H1 (cell line): ENCODE measurements around the gene OPCML. TPM values are rescaled to one million over a fixed set of nuclear protein-coding genes. Genes with fewer than 3 reads are reported as not detected.

Source experiments
- CTCF ChIA-PET: fragments of 300-600 bp; sonication (Branson Sonifier 250); formaldehyde crosslinking; loops from one replicate; lab custom pipeline; 2021; ENCODE audit not compliant: partially characterized antibody; lab: Charles Lee
- POLR2A ChIA-PET: fragments of 300-600 bp; sonication (Branson Sonifier 250); formaldehyde crosslinking; loops from one replicate; lab custom pipeline; 2021; ENCODE audit warnings: inconsistent platforms; ENCODE audit not compliant: partially characterized antibody; lab: Charles Lee
- DNase-seq, 2 experiments: peaks; one replicate each; pipeline versions ENCODE4 v3.0.0 to v3.0.0-alpha.2; 2010 to 2022; ENCODE audit warnings: low spot score in 2 of 2, low read depth in 1 of 2, mixed read lengths in 1 of 2
- FAIRE-seq: peaks from 2 replicates; lab custom pipeline; 2011; peaks lifted over from hg19 to GRCh38; lab: Jason Lieb, UNC
- H2AFZ ChIP-seq: 2 replicates; pipeline ENCODE4 v1.8.1; 2012; ENCODE audit warnings: low read length, inconsistent platforms
- H2AK5ac ChIP-seq: 2 replicates; pipeline ENCODE4 v1.6.1; 2013; ENCODE audit warnings: low read depth, low read length
- H2BK120ac ChIP-seq: replicated peaks from 2 replicates; pipeline ENCODE3; 2013; ENCODE audit warnings: low read depth, low read length, inconsistent platforms
- H2BK12ac ChIP-seq: 2 replicates; pipeline ENCODE4 v1.6.1; 2013; ENCODE audit warnings: low read depth, low read length
- H2BK15ac ChIP-seq: 2 replicates; pipeline ENCODE4 v1.6.1; 2013; ENCODE audit warnings: low read length
- H2BK20ac ChIP-seq: 2 replicates; pipeline ENCODE4 v1.6.1; 2013; ENCODE audit warnings: low read length
- H2BK5ac ChIP-seq: 2 replicates; pipeline ENCODE4 v1.6.1; 2013; ENCODE audit warnings: low read depth, low read length
- H3K14ac ChIP-seq: 2 replicates; pipeline ENCODE4 v1.6.1; 2013; ENCODE audit warnings: inconsistent platforms; ENCODE audit not compliant: insufficient read length
- H3K18ac ChIP-seq: 2 replicates; pipeline ENCODE4 v1.6.1; 2013; ENCODE audit warnings: low read length; ENCODE audit errors: extremely low read depth
- H3K23ac ChIP-seq: 2 replicates; pipeline ENCODE4 v1.6.1; 2013; ENCODE audit warnings: inconsistent platforms; ENCODE audit not compliant: insufficient read length
- H3K23me2 ChIP-seq: 2 replicates; pipeline ENCODE4 v1.6.1; 2013; ENCODE audit warnings: low read depth, low read length
- H3K27ac ChIP-seq: 2 replicates; pipeline ENCODE4 v1.6.1; 2011; ENCODE audit warnings: low read depth, low read length, inconsistent platforms
- H3K27me3 ChIP-seq, 4 experiments: replicated peaks in 1 of 4; 1 replicate in 1 of 4; 2 replicates in 3 of 4; pipeline versions ENCODE4 v1.6.1 to v1.8.1; 2011 to 2013; ENCODE audit warnings: low read length in 3 of 4, mild to moderate bottlenecking in 3 of 4, inconsistent platforms in 2 of 4, mixed read lengths in 2 of 4, moderate library complexity in 1 of 4; ENCODE audit not compliant: control insufficient read depth in 3 of 4, insufficient read depth in 3 of 4; ENCODE audit errors: extremely low read depth in 1 of 4
- H3K36me3 ChIP-seq, 4 experiments: 2 replicates each; pipeline versions ENCODE4 v1.6.1 to v1.8.1; 2011 to 2013; ENCODE audit warnings: mild to moderate bottlenecking in 4 of 4, low read length in 3 of 4, moderate library complexity in 2 of 4, control low read depth in 1 of 4, inconsistent platforms in 1 of 4; ENCODE audit not compliant: insufficient read depth in 4 of 4, control insufficient read depth in 2 of 4
- H3K4ac ChIP-seq: replicated peaks from 2 replicates; pipeline ENCODE3; 2013; ENCODE audit warnings: low read length, low read depth, mixed read lengths, inconsistent platforms; ENCODE audit not compliant: insufficient read length
- H3K4me1 ChIP-seq, 4 experiments: replicated peaks in 1 of 4; 1 replicate in 1 of 4; 2 replicates in 3 of 4; pipeline versions ENCODE4 v1.6.1 to v1.8.1; 2011 to 2013; ENCODE audit warnings: low read length in 3 of 4, inconsistent platforms in 2 of 4, mixed read lengths in 1 of 4; ENCODE audit not compliant: insufficient read depth in 4 of 4, control insufficient read depth in 3 of 4
- H3K4me2 ChIP-seq, 2 experiments: 2 replicates each; pipeline versions ENCODE4 v1.6.1 to v1.8.1; 2011 to 2013; ENCODE audit warnings: low read depth in 2 of 2, low read length in 2 of 2, control low read depth in 1 of 2, inconsistent platforms in 1 of 2, mild to moderate bottlenecking in 1 of 2; ENCODE audit not compliant: insufficient read depth in 1 of 2
- H3K4me3 ChIP-seq, 4 experiments: fragments of 200-600, 300-600 bp in 1 of 4; sonication (generic), shearing (Covaris generic), sonication (Bioruptor Twin) in 1 of 4; 2 replicates each; pipeline versions ENCODE4 v1.5.1 to v1.8.1; 2011 to 2016; ENCODE audit warnings: low read length in 4 of 4, low read depth in 3 of 4, control low read depth in 2 of 4, inconsistent platforms in 2 of 4, mild to moderate bottlenecking in 2 of 4, mixed read lengths in 1 of 4, moderate library complexity in 1 of 4; ENCODE audit not compliant: insufficient read depth in 2 of 4; ENCODE audit errors: extremely low read depth in 1 of 4
- H3K56ac ChIP-seq: replicated peaks from 2 replicates; pipeline ENCODE3; 2013; ENCODE audit warnings: low read depth, mild to moderate bottlenecking, mixed read lengths, low read length, inconsistent platforms; ENCODE audit not compliant: insufficient read length
- H3K79me1 ChIP-seq: 2 replicates; pipeline ENCODE4 v1.6.1; 2013; ENCODE audit warnings: low read depth, low read length, control low read depth
- H3K79me2 ChIP-seq, 2 experiments: 2 replicates each; pipeline versions ENCODE4 v1.6.1 to v1.8.1; 2012 to 2013; ENCODE audit warnings: low read length in 2 of 2, mild to moderate bottlenecking in 2 of 2, inconsistent platforms in 1 of 2; ENCODE audit not compliant: insufficient read depth in 2 of 2, control insufficient read depth in 1 of 2
- H3K9ac ChIP-seq, 4 experiments: replicated peaks in 1 of 4; 1 replicate in 1 of 4; 2 replicates in 3 of 4; pipeline versions ENCODE4 v1.6.1 to v1.8.1; 2011 to 2013; ENCODE audit warnings: low read depth in 3 of 4, low read length in 3 of 4, control low read depth in 2 of 4, mild to moderate bottlenecking in 2 of 4, moderate library complexity in 2 of 4, inconsistent platforms in 1 of 4; ENCODE audit errors: extremely low read depth in 1 of 4
- H3K9me3 ChIP-seq, 2 experiments: 2 replicates each; pipeline versions ENCODE4 v1.6.1 to v1.8.1; 2012 to 2013; ENCODE audit warnings: mild to moderate bottlenecking in 2 of 2, moderate library complexity in 2 of 2, control low read depth in 1 of 2, inconsistent platforms in 1 of 2, low read depth in 1 of 2, low read length in 1 of 2, mixed read lengths in 1 of 2; ENCODE audit not compliant: insufficient read depth in 2 of 2
- H4K20me1 ChIP-seq, 2 experiments: replicated peaks in 1 of 2; 2 replicates each; pipeline versions ENCODE3 to v1.8.1; 2011 to 2013; ENCODE audit warnings: inconsistent platforms in 2 of 2, low read length in 2 of 2, mild to moderate bottlenecking in 1 of 2; ENCODE audit not compliant: insufficient read depth in 2 of 2, control insufficient read depth in 1 of 2
- H4K5ac ChIP-seq: 2 replicates; pipeline ENCODE4 v1.6.1; 2013; ENCODE audit warnings: low read length, low read depth, mixed read lengths, inconsistent platforms; ENCODE audit not compliant: insufficient read length
- H4K8ac ChIP-seq: 2 replicates; pipeline ENCODE4 v1.8.0; 2013; ENCODE audit warnings: mild to moderate bottlenecking, moderate library complexity, low read length, inconsistent platforms; ENCODE audit not compliant: insufficient read depth; ENCODE audit errors: extremely low read depth
- H4K91ac ChIP-seq: replicated peaks from 2 replicates; pipeline ENCODE3; 2013; ENCODE audit warnings: low read length, mixed read lengths, inconsistent platforms; ENCODE audit not compliant: insufficient read length
- CBX5 ChIP-seq: fragments of 300-800, 300-1000 bp; sonication (generic); IDR thresholded peaks from 2 replicates; pipeline ENCODE4 v1.7.1; 2016; ENCODE audit warnings: antibody characterized with exemption, low read length, low read depth
- CHD2 ChIP-seq: IDR thresholded peaks from 2 replicates; pipeline ENCODE4 v1.6.1; 2012; ENCODE audit warnings: low read length, improper control_type of control experiment
- POLR2AphosphoS5 ChIP-seq: IDR thresholded peaks from 2 replicates; pipeline ENCODE4 v1.6.1; 2011; ENCODE audit warnings: low read depth, low read length
- RAD21 ChIP-seq, 2 experiments: IDR thresholded peaks in 1 of 2; conservative IDR thresholded peaks in 1 of 2; 2 replicates each; pipeline ENCODE4 v1.6.1; 2011; ENCODE audit warnings: low read depth in 2 of 2, low read length in 2 of 2, improper control_type of control experiment in 1 of 2, inconsistent platforms in 1 of 2, mild to moderate bottlenecking in 1 of 2, moderate library complexity in 1 of 2
- SIN3A ChIP-seq, 2 experiments: IDR thresholded peaks in 1 of 2; conservative IDR thresholded peaks in 1 of 2; 2 replicates each; pipeline ENCODE4 v1.6.1; 2011 to 2012; ENCODE audit warnings: low read length in 2 of 2, improper control_type of control experiment in 1 of 2, low read depth in 1 of 2, mild to moderate bottlenecking in 1 of 2
- SUZ12 ChIP-seq: fragments of 200-600 bp; sonication (generic); IDR thresholded peaks from 2 replicates; pipeline ENCODE4 v1.6.1; 2012; ENCODE audit warnings: mild to moderate bottlenecking, inconsistent platforms, low read length, moderate library complexity, mixed read lengths
- TCF12 ChIP-seq: IDR thresholded peaks from 2 replicates; pipeline ENCODE4 v1.6.1; 2011; ENCODE audit warnings: low read depth, mild to moderate bottlenecking, low read length
- ZNF274 ChIP-seq: IDR thresholded peaks from 2 replicates; pipeline ENCODE4 v1.7.0; 2012; ENCODE audit warnings: low read length, borderline replicate concordance; ENCODE audit errors: extremely low read depth
- WGBS, 2 experiments: shearing (Covaris generic) in 1 of 2; methylation state at CpG; one replicate each; pipeline versions ENCODE4 v1.1.6 to v1.1.7; 2013 to 2015; ENCODE audit warnings: low lambda C conversion rate in 2 of 2, mixed read lengths in 2 of 2, inconsistent platforms in 1 of 2, low coverage in 1 of 2, missing lambda C conversion rate in 1 of 2; ENCODE audit not compliant: insufficient replicate concordance in 2 of 2, insufficient coverage in 1 of 2, insufficient read length in 1 of 2; ENCODE audit errors: extremely low coverage in 1 of 2, missing lambda C conversion rate in 1 of 2; 5-methylcytosine and 5-hydroxymethylcytosine counted together
- polyA plus RNA-seq, 7 experiments: library from polyadenylated mRNA; depleted of rRNA in 3 of 7; stranded (reverse) in 5 of 7; unstranded in 2 of 7; fragments of >200 nt in 5 of 7; fragments of 200-250 nt in 2 of 7; gene quantifications; 1 replicate in 5 of 7; 2 replicates in 1 of 7; 4 replicates in 1 of 7; pipeline versions ENCODE4 v1.2.1 to v1.2.3, GENCODE V29; 2011 to 2013; ENCODE audit warnings: missing spikeins in 2 of 7, mixed read lengths in 2 of 7
- total RNA-seq: library from RNA; stranded (reverse); fragmentation: NEBNext Ultra II Directional; extraction: Animal tissue kit (Norgen Biotek cat#: 25700); gene quantifications from 2 replicates; pipeline ENCODE4 v1.2.1, GENCODE V29; 2021
- TF ChIP-seq, protein P1 (sequence below), 3 experiments: IDR thresholded peaks; 1 replicate in 2 of 3; 2 replicates in 1 of 3; pipeline versions ENCODE4 v1.5.1 to v1.6.1; 2011; ENCODE audit warnings: low read length in 3 of 3, mild to moderate bottlenecking in 3 of 3, inconsistent platforms in 2 of 3, low read depth in 1 of 3, moderate library complexity in 1 of 3; ENCODE audit not compliant: insufficient read depth in 1 of 3; ENCODE audit errors: control extremely low read depth in 1 of 3

OPCML gene
- total and polyA plus RNA-seq, 2 of the 8 experiments (the other 6 are each of a cell fraction or from before 2014, with no cell fraction given) = 2.3 to 3.1 TPM

DNA sequence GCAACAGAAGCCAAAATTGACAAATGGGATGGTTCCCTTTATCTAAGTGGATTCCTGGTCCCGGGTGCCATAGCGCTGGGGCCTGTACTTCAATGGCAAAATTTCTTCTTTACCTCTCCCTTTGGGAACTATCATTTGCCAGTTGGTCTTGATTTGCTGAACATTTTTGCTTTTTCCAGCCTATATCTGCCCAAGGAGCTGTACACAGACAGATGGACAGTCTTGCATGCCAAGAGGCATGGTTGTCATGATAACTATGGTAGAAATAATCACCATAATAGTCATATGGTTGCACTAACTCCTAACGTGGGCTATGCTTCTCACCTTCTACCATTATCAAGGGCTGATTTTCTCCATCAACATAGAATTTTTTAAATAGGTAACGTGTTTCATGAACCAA is 1030.9 kb downstream of the OPCML start:
- TF ChIP-seq ZNF274 (no peak), SUZ12 (no peak), CBX5 (no peak), CHD2 (no peak), RAD21 (IDR thresholded peaks at IDR 0.05 in 1 of 2, conservative IDR thresholded peaks at IDR 0.05 in 1 of 2; ENCODE audit: low read depth in 2 of 2, low read length in 2 of 2) (no peak), TCF12 (no peak), POLR2AphosphoS5 (no peak), SIN3A (conservative IDR thresholded peaks at IDR 0.05 in 1 of 2, IDR thresholded peaks at IDR 0.05 in 1 of 2; ENCODE audit: low read depth in 1 of 2, low read length in 2 of 2) (no peak)
- TF ChIP-seq, protein P1, sequence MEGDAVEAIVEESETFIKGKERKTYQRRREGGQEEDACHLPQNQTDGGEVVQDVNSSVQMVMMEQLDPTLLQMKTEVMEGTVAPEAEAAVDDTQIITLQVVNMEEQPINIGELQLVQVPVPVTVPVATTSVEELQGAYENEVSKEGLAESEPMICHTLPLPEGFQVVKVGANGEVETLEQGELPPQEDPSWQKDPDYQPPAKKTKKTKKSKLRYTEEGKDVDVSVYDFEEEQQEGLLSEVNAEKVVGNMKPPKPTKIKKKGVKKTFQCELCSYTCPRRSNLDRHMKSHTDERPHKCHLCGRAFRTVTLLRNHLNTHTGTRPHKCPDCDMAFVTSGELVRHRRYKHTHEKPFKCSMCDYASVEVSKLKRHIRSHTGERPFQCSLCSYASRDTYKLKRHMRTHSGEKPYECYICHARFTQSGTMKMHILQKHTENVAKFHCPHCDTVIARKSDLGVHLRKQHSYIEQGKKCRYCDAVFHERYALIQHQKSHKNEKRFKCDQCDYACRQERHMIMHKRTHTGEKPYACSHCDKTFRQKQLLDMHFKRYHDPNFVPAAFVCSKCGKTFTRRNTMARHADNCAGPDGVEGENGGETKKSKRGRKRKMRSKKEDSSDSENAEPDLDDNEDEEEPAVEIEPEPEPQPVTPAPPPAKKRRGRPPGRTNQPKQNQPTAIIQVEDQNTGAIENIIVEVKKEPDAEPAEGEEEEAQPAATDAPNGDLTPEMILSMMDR (IDR thresholded peaks at IDR 0.05; ENCODE audit: control extremely low read depth in 1 of 3, insufficient read depth in 1 of 3, low read depth in 1 of 3, low read length in 3 of 3) = no peak
- H3K23me2 ChIP-seq = no peaks in the 10 kb centered on the region
- POLR2A ChIA-PET = no interaction called here
- no peaks in the 10 kb centered on the region for H3K79me1 ChIP-seq
- H3K79me2 ChIP-seq = no peaks in the 10 kb centered on the region
- H2BK20ac ChIP-seq = no peak overlapping the region
- WGBS, 2 experiments = 88% methylated on average over 4 of the region's 4 CpGs; no CpG with 5 or more reads in 1 of the 2 experiments
- no peak overlapping the region for H3K4ac ChIP-seq
- no peak overlapping the region for H3K56ac ChIP-seq
- no peak overlapping the region for H2AFZ ChIP-seq
- no peak overlapping the region for H3K18ac ChIP-seq
- DNase-seq (no peak), FAIRE-seq (no peak)
- H3K23ac ChIP-seq = no peak overlapping the region
- no peaks in the 10 kb centered on the region for H4K20me1 ChIP-seq
- H2AK5ac ChIP-seq = no peak overlapping the region
- no peaks in the 10 kb centered on the region for H3K27me3 ChIP-seq
- no peak overlapping the region for H2BK5ac ChIP-seq
- no peak overlapping the region for H3K9ac ChIP-seq
- H2BK15ac ChIP-seq = no peak overlapping the region
- H2BK12ac ChIP-seq = no peak overlapping the region
- H2BK120ac ChIP-seq = no peak overlapping the region
- no peaks in the 10 kb centered on the region for H3K36me3 ChIP-seq
- no peak overlapping the region for H4K5ac ChIP-seq
- no peak overlapping the region for H3K4me3 ChIP-seq
- H3K9me3 ChIP-seq = no peaks in the 10 kb centered on the region
- no peak overlapping the region for H3K4me2 ChIP-seq
- H3K14ac ChIP-seq = no peak overlapping the region
- CTCF ChIA-PET = no interaction called here
- peaks cover 0 to 9% (median 7%) of the 10 kb centered on the region in 4 experiments; a peak in 4 of 7 replicates for H3K4me1 ChIP-seq
- H4K91ac ChIP-seq = no peak overlapping the region
- H4K8ac ChIP-seq = no peak overlapping the region
- no peak overlapping the region for H3K27ac ChIP-seq
